Endothelial cell (in vitro differentiated cells): ENCODE data around the gene KLHL20. TPM values are rescaled to one million over a fixed set of nuclear protein-coding genes. Genes with fewer than 3 reads are reported as not detected.
"Not testable (repeated sequence)": the region's sequence is repeated elsewhere in the genome, so short reads cannot be mapped to it uniquely, and the experiment has no call there.

Source experiments
- DNase-seq: peaks from one replicate; pipeline ENCODE4 v3.0.0; 2021; ENCODE audit warnings: low spot score
- H3K27ac Mint-ChIP-seq: one replicate; pipeline ENCODE4 v1.8.0; 2021; ENCODE audit warnings: mixed read lengths, inconsistent platforms; ENCODE audit not compliant: unreplicated experiment
- H3K27me3 Mint-ChIP-seq: one replicate; pipeline ENCODE4 v1.8.0; 2021; ENCODE audit warnings: mild to moderate bottlenecking, moderate library complexity, mixed read lengths, inconsistent platforms; ENCODE audit not compliant: unreplicated experiment
- H3K36me3 Mint-ChIP-seq: one replicate; pipeline ENCODE4 v1.8.0; 2021; ENCODE audit warnings: mild to moderate bottlenecking, low read depth, mixed read lengths, inconsistent platforms; ENCODE audit not compliant: unreplicated experiment
- H3K4me1 Mint-ChIP-seq: one replicate; pipeline ENCODE4 v1.8.0; 2021; ENCODE audit warnings: mild to moderate bottlenecking, mixed read lengths, inconsistent platforms; ENCODE audit not compliant: unreplicated experiment
- H3K4me3 Mint-ChIP-seq: one replicate; pipeline ENCODE4 v1.8.0; 2021; ENCODE audit warnings: mild to moderate bottlenecking, mixed read lengths, inconsistent platforms; ENCODE audit not compliant: unreplicated experiment
- H3K9me3 Mint-ChIP-seq: one replicate; pipeline ENCODE4 v1.8.0; 2021; ENCODE audit warnings: mixed read lengths, inconsistent platforms; ENCODE audit not compliant: unreplicated experiment
- long read RNA-seq: library from polyadenylated mRNA; unstranded; transcript quantifications from one replicate; pipeline ENCODE4 v2.0.0, GENCODE V29; 2020; ENCODE audit not compliant: unreplicated experiment
- total RNA-seq: library from RNA; stranded (reverse); fragmentation: NEBNext Ultra II Directional; extraction: Animal tissue kit (Norgen Biotek cat#: 25700); gene quantifications from one replicate; pipeline ENCODE4 v1.2.1, GENCODE V29; 2021; ENCODE audit not compliant: unreplicated experiment
- TF ChIP-seq, protein P1 (sequence below): fragments of 200-600 bp; sonication (generic); IDR thresholded peaks from one replicate; pipeline ENCODE4 v1.5.0; 2021; ENCODE audit warnings: antibody characterized with exemption; ENCODE audit not compliant: unreplicated experiment

The KLHL20 gene
- total RNA-seq: 32.8 TPM
- long read RNA-seq, transcript KLHL20-201 (12 exons, 3,421 nt): major isoform, 5 of 20 reads
- long read RNA-seq, partial matches to known transcripts: 8 of 20 reads
- long read RNA-seq, other reads (novel, unspliced or antisense): 7 of 20 reads

- no peaks in the 10 kb centered on the region for H3K36me3 Mint-ChIP-seq
Measured at GRCh38 chr1:173714759-173715537, at the start of gene KLHL20. KLHL20 (plus strand) TSS chr1:173714981; CDS start chr1:173716044, 1,063 bp downstream.

GRCh38 chr1:173666646-173667045 is 48.1 kb upstream of the KLHL20 start:
- no peak for DNase-seq
- no peak overlapping the region for H3K4me3 Mint-ChIP-seq
- no peaks in the 10 kb centered on the region for H3K27me3 Mint-ChIP-seq
- H3K27ac Mint-ChIP-seq: no peak overlapping the region
- H3K36me3 Mint-ChIP-seq: peaks cover 3% of the 10 kb centered on the region
- no peaks in the 10 kb centered on the region for H3K9me3 Mint-ChIP-seq
- TF ChIP-seq, protein P1, sequence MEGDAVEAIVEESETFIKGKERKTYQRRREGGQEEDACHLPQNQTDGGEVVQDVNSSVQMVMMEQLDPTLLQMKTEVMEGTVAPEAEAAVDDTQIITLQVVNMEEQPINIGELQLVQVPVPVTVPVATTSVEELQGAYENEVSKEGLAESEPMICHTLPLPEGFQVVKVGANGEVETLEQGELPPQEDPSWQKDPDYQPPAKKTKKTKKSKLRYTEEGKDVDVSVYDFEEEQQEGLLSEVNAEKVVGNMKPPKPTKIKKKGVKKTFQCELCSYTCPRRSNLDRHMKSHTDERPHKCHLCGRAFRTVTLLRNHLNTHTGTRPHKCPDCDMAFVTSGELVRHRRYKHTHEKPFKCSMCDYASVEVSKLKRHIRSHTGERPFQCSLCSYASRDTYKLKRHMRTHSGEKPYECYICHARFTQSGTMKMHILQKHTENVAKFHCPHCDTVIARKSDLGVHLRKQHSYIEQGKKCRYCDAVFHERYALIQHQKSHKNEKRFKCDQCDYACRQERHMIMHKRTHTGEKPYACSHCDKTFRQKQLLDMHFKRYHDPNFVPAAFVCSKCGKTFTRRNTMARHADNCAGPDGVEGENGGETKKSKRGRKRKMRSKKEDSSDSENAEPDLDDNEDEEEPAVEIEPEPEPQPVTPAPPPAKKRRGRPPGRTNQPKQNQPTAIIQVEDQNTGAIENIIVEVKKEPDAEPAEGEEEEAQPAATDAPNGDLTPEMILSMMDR: no peak
- peaks cover 8% of the 10 kb centered on the region for H3K4me1 Mint-ChIP-seq

More at GRCh38 chr1:173714759-173715537, at the start of gene KLHL20:
- TF ChIP-seq, protein P1: no peak
- DNase-seq: peak; percentile 79
- Mint-ChIP-seq H3K27me3 (peaks cover 4% of the 10 kb centered on the region), H3K4me3 (peak within 1 kb of the TSS; percentile 99), H3K4me1 (peaks cover 26% of the 10 kb centered on the region), H3K27ac (peak within 1 kb of the TSS; percentile 99), H3K9me3 (no peaks in the 10 kb centered on the region)

GRCh38 chr1:173669491-173669941 is 45.3 kb upstream of the KLHL20 start, which contains the start of gene ANKRD45:
ANKRD45 (minus strand) TSS chr1:173669851; CDS start chr1:173659418, 10,433 bp downstream.
- H3K4me1 Mint-ChIP-seq: peaks cover 8% of the 10 kb centered on the region
- peak; percentile 84 for DNase-seq

GRCh38 chr1:173674496-173674895 is 40.3 kb upstream of the KLHL20 start:
- not testable (repeated sequence) for H3K36me3 Mint-ChIP-seq, H3K9me3 Mint-ChIP-seq, DNase-seq, H3K27ac Mint-ChIP-seq, H3K4me3 Mint-ChIP-seq, H3K27me3 Mint-ChIP-seq, H3K4me1 Mint-ChIP-seq

More at GRCh38 chr1:173669491-173669941, 45.3 kb upstream of the KLHL20 start, which contains the start of gene ANKRD45:
- Mint-ChIP-seq H3K9me3 (no peaks in the 10 kb centered on the region), H3K4me3 (peak within 1 kb of the TSS; percentile 89), H3K27me3 (no peaks in the 10 kb centered on the region), H3K36me3 (peaks cover 3% of the 10 kb centered on the region), H3K27ac (peak within 1 kb of the TSS; percentile 91)
- TF ChIP-seq, protein P1: no peak

GRCh38 chr1:173680152-173680551 is 34.6 kb upstream of the KLHL20 start:
- not testable (repeated sequence) for H3K9me3 Mint-ChIP-seq, H3K27ac Mint-ChIP-seq, H3K27me3 Mint-ChIP-seq, H3K4me3 Mint-ChIP-seq, DNase-seq, H3K4me1 Mint-ChIP-seq, H3K36me3 Mint-ChIP-seq

- no peak for DNase-seq
- H3K4me1 Mint-ChIP-seq: no peaks in the 10 kb centered on the region
- H3K27ac Mint-ChIP-seq: no peak overlapping the region
- TF ChIP-seq, protein P1: no peak
- H3K4me3 Mint-ChIP-seq: no peak overlapping the region
- no peaks in the 10 kb centered on the region for H3K36me3 Mint-ChIP-seq
- no peaks in the 10 kb centered on the region for H3K9me3 Mint-ChIP-seq
- no peaks in the 10 kb centered on the region for H3K27me3 Mint-ChIP-seq
Measured at GRCh38 chr1:173682184-173682583, 32.6 kb upstream of the KLHL20 start.

DNA sequence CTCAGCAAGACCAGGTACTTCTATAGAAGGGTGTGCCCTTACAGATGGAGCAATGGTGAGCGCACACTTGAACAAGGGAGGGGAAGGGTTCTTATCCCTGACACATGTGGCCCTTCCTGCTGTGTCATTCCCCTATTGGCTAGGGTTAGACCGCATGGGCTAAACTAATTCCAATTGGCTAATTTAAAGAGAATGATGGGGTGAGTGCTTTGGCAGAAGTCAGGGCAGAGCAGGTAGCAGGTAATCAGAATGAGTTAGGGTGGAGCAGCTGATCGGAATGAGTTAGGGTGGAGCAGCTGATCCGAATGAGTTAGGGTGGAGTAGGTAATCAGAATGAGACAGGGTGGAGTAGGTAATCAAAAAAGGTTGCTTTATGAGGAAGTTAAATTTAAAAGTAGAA is 30.9 kb upstream of the KLHL20 start:
- H3K4me3 Mint-ChIP-seq, H3K27ac Mint-ChIP-seq, H3K27me3 Mint-ChIP-seq, H3K9me3 Mint-ChIP-seq, H3K36me3 Mint-ChIP-seq, H3K4me1 Mint-ChIP-seq, DNase-seq: not testable (repeated sequence)

DNA sequence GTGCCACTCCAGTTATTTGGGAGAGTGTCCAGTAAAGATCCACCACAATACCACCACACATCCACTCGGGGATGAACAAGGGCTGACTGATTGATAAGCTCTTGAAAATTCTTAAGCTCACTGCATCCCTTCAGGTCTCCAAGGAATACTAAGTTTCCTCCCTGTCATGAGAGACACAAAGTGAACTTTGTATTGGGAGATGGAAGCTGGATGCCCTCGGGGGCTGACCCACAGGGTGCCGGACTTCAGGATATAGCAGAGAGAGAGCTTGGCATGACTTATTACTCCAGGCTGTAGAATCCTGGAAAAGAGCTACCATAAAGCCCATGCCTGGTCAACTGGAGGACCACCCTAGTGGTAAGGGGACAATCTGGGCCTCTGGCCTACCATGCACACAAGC is 29.7 kb upstream of the KLHL20 start:
- not testable (repeated sequence) for H3K9me3 Mint-ChIP-seq, H3K4me1 Mint-ChIP-seq, H3K27me3 Mint-ChIP-seq, H3K36me3 Mint-ChIP-seq, H3K4me3 Mint-ChIP-seq, DNase-seq, H3K27ac Mint-ChIP-seq
